ENCODE data around the gene AGAP2. TPM values are rescaled to one million over a fixed set of nuclear protein-coding genes. Genes with fewer than 3 reads are reported as not detected.
A peak's percentile ranks its signal among the peaks of the same experiment; 100 is the strongest.

Gene AGAP2
- total and polyA plus RNA-seq, 2 donors (not counting 1 experiment from before 2014, with no cell fraction given): 22.2 to 27.0 TPM

- no peaks in the 10 kb centered on the region for H3K27me3 Mint-ChIP-seq
- Histone ChIP-seq H3K79me2 (ENCODE audit: control insufficient read depth, insufficient read depth, low read length) (no peaks in the 10 kb centered on the region), H3K9me3 (ENCODE audit: control extremely low read depth in 1 of 3, control insufficient read depth in 2 of 3, insufficient read depth in 1 of 3, low read length in 2 of 3) (peaks cover 0 to 7% (median 0%) of the 10 kb centered on the region in 3 donors), H3K27me3 (replicated peaks in 1 of 4; ENCODE audit: control extremely low read depth in 1 of 4, control insufficient read depth in 3 of 4, insufficient read depth in 4 of 4, low read length in 3 of 4) (no peaks in the 10 kb centered on the region), H4K20me1 (ENCODE audit: control insufficient read depth, insufficient read depth, low read length, poor library complexity, severe bottlenecking) (peaks cover 7% of the 10 kb centered on the region), H3K9ac (ENCODE audit: low read length) (no peak overlapping the region), H3K36me3 (replicated peaks in 1 of 2; ENCODE audit: control extremely low read depth in 1 of 2, control insufficient read depth in 1 of 2, extremely low read depth in 1 of 2, insufficient read depth in 2 of 2, low read length in 1 of 2) (peaks cover 0 to 58% of the 10 kb centered on the region in 2 experiments), H2AFZ (ENCODE audit: insufficient read depth, low read depth, low read length, poor library complexity, severe bottlenecking) (no peak overlapping the region), H3K27ac (ENCODE audit: low read length in 2 of 2) (no peak overlapping the region), H3K4me1 (ENCODE audit: control insufficient read depth in 2 of 2, insufficient read depth in 2 of 2, low read length in 2 of 2) (peaks cover 8 to 16% of the 10 kb centered on the region in 2 donors), H3K4me3 (ENCODE audit: control extremely low read depth in 1 of 5, extremely low read depth in 1 of 5, insufficient read depth in 1 of 5, low read depth in 2 of 5, low read length in 4 of 5) (no peak overlapping the region), H3K4me2 (replicated peaks; ENCODE audit: low read depth, low read length, poor library complexity, severe bottlenecking) (no peak overlapping the region)
- H3K9me3 Mint-ChIP-seq (ENCODE audit: insufficient read depth): no peaks in the 10 kb centered on the region
- WGBS (ENCODE audit: insufficient coverage): no CpG with 5 or more reads among the region's 2 CpGs
- ChIA-PET CTCF (interaction anchor here (0.5 kb wide), 1 partner anchor 33 kb away, joined by 4 read pairs; no protein-coding TSS in a partner anchor), POLR2A (no interaction called here)
- no peak overlapping the region for H3K27ac Mint-ChIP-seq
- peaks cover 16% of the 10 kb centered on the region for H3K4me1 Mint-ChIP-seq
- no peak for ATAC-seq (ENCODE audit: low read depth)
- H3K4me3 Mint-ChIP-seq: no peak overlapping the region
- intact Hi-C loops (cut with micrococcal nuclease): no loop called here
- no peak for DNase-seq
- TF ChIP-seq EZH2 (IDR thresholded peaks at IDR 0.05; ENCODE audit: borderline replicate concordance, insufficient read depth, low read depth, low read length, poor library complexity, severe bottlenecking) (no peak), CTCF (IDR thresholded peaks at IDR 0.05) (no peak)
Measured at GRCh38 chr12:57723630-57723962, 14.9 kb downstream of the AGAP2 start.

- Histone ChIP-seq H3K27me3 (replicated peaks in 1 of 4; ENCODE audit: control extremely low read depth in 1 of 4, control insufficient read depth in 3 of 4, insufficient read depth in 4 of 4, low read length in 3 of 4) (no peaks in the 10 kb centered on the region), H3K4me3 (ENCODE audit: control extremely low read depth in 1 of 5, extremely low read depth in 1 of 5, insufficient read depth in 1 of 5, low read depth in 2 of 5, low read length in 4 of 5) (no peak overlapping the region), H2AFZ (ENCODE audit: insufficient read depth, low read depth, low read length, poor library complexity, severe bottlenecking) (no peak overlapping the region), H3K36me3 (replicated peaks in 1 of 2; ENCODE audit: control extremely low read depth in 1 of 2, control insufficient read depth in 1 of 2, extremely low read depth in 1 of 2, insufficient read depth in 2 of 2, low read length in 1 of 2) (peaks cover 0 to 58% of the 10 kb centered on the region in 2 experiments), H4K20me1 (ENCODE audit: control insufficient read depth, insufficient read depth, low read length, poor library complexity, severe bottlenecking) (peaks cover 11% of the 10 kb centered on the region), H3K27ac (ENCODE audit: low read length in 2 of 2) (no peak overlapping the region), H3K9ac (ENCODE audit: low read length) (no peak overlapping the region), H3K4me2 (replicated peaks; ENCODE audit: low read depth, low read length, poor library complexity, severe bottlenecking) (no peak overlapping the region), H3K9me3 (ENCODE audit: control extremely low read depth in 1 of 3, control insufficient read depth in 2 of 3, insufficient read depth in 1 of 3, low read length in 2 of 3) (peaks cover 0 to 7% (median 0%) of the 10 kb centered on the region in 3 donors), H3K79me2 (ENCODE audit: control insufficient read depth, insufficient read depth, low read length) (no peaks in the 10 kb centered on the region), H3K4me1 (ENCODE audit: control insufficient read depth in 2 of 2, insufficient read depth in 2 of 2, low read length in 2 of 2) (peaks cover 8 to 16% of the 10 kb centered on the region in 2 donors)
- no peak overlapping the region for H3K4me3 Mint-ChIP-seq
- intact Hi-C loops (cut with micrococcal nuclease): no loop called here
- WGBS (ENCODE audit: insufficient coverage): 88% methylated on average over 4 of the region's 11 CpGs
- DNase-seq (no peak), ATAC-seq (ENCODE audit: low read depth) (no peak)
- H3K9me3 Mint-ChIP-seq (ENCODE audit: insufficient read depth): no peaks in the 10 kb centered on the region
- H3K27me3 Mint-ChIP-seq: no peaks in the 10 kb centered on the region
- peaks cover 16% of the 10 kb centered on the region for H3K4me1 Mint-ChIP-seq
- peak overlapping the region; percentile 20 for H3K27ac Mint-ChIP-seq
- ChIA-PET CTCF (interaction anchor here (0.5 kb wide), 1 partner anchor 34 kb away, joined by 4 read pairs; no protein-coding TSS in a partner anchor), POLR2A (interaction anchor here (0.6 kb wide), 1 partner anchor 1710 kb away, joined by 5 read pairs; no protein-coding TSS in a partner anchor)
- no peak for TF ChIP-seq EZH2 (IDR thresholded peaks at IDR 0.05; ENCODE audit: borderline replicate concordance, insufficient read depth, low read depth, low read length, poor library complexity, severe bottlenecking)
- TF ChIP-seq CTCF (IDR thresholded peaks at IDR 0.05): no peak
Measured at GRCh38 chr12:57722716-57723629, 15.6 kb downstream of the AGAP2 start.
